Urinary bladder (tissue), 4 donors: Measurements from ENCODE around the gene HSD3B7. TPM values are rescaled to one million over a fixed set of nuclear protein-coding genes. Genes with fewer than 3 reads are reported as not detected.
"Not testable (repeated sequence)": the region's sequence is repeated elsewhere in the genome, so short reads cannot be mapped to it uniquely, and the experiment has no call there.

ENCODE experiments used
- DNase-seq: peaks from one replicate; pipeline ENCODE4 v3.0.0-alpha.2; 2015; ENCODE audit errors: extremely low spot score
- H3K27ac ChIP-seq: one replicate; pipeline ENCODE4 v1.5.1; 2013; ENCODE audit warnings: low read depth, mild to moderate bottlenecking, moderate library complexity
- H3K36me3 ChIP-seq: one replicate; pipeline ENCODE4 v1.6.1; 2013; ENCODE audit warnings: mild to moderate bottlenecking, moderate library complexity; ENCODE audit not compliant: insufficient read depth
- H3K4me1 ChIP-seq: one replicate; pipeline ENCODE4 v1.6.1; 2013; ENCODE audit warnings: mild to moderate bottlenecking, moderate library complexity; ENCODE audit not compliant: insufficient read depth
- H3K4me3 ChIP-seq: one replicate; pipeline ENCODE4 v1.5.1; 2013; ENCODE audit warnings: low read depth, low read length
- WGBS: extraction: QIAGEN DNeasy Blood & Tissue Kit; methylation state at CpG from one replicate; pipeline ENCODE4 v1.1.7; 2013; 5-methylcytosine and 5-hydroxymethylcytosine counted together
- polyA plus RNA-seq: library from polyadenylated mRNA; stranded (reverse); fragments of 200-250 nt; gene quantifications from one replicate; pipeline ENCODE4 v1.2.3, GENCODE V29; 2013
- total RNA-seq: library from RNA; depleted of rRNA; stranded (reverse); fragments of >200 nt; gene quantifications from one replicate; pipeline ENCODE4 v1.2.3, GENCODE V29; 2014
- donor health status: healthy with polysubstance abuse.
- donor health status: healthy.

HSD3B7 gene
- total and polyA plus RNA-seq, 2 donors, result 11.0 to 20.3 TPM

GRCh38 chr16:31005350-31006085 lies 20.5 kb downstream of the HSD3B7 start:
- no peak overlapping the region for H3K4me3 ChIP-seq
- no peak for DNase-seq
- 73% methylated on average over 16 of the region's 16 CpGs for WGBS
- no peaks in the 10 kb centered on the region for H3K36me3 ChIP-seq
- no peak overlapping the region for H3K27ac ChIP-seq
- no peaks in the 10 kb centered on the region for H3K4me1 ChIP-seq

- H3K36me3 ChIP-seq, result no peaks in the 10 kb centered on the region
- H3K4me1 ChIP-seq, result no peaks in the 10 kb centered on the region
- no peak overlapping the region for H3K27ac ChIP-seq
- no peak for DNase-seq
- no peak overlapping the region for H3K4me3 ChIP-seq
- 45% methylated on average over 7 of the region's 7 CpGs for WGBS
Observed at GRCh38 chr16:31006086-31006385, 21.0 kb downstream of the HSD3B7 start.

GRCh38 chr16:31006589-31006988 lies 21.6 kb downstream of the HSD3B7 start:
- H3K27ac ChIP-seq, result no peak overlapping the region

GRCh38 chr16:31007684-31008083 lies 22.7 kb downstream of the HSD3B7 start:
- H3K27ac ChIP-seq, result no peak overlapping the region
- H3K4me1 ChIP-seq, result no peaks in the 10 kb centered on the region
- no peak for DNase-seq
- no peak overlapping the region for H3K4me3 ChIP-seq
- 62% methylated on average over 6 of the region's 6 CpGs for WGBS
- no peaks in the 10 kb centered on the region for H3K36me3 ChIP-seq

More at GRCh38 chr16:31006589-31006988, 21.6 kb downstream of the HSD3B7 start:
- DNase-seq, result no peak
- Histone ChIP-seq H3K4me3 (no peak overlapping the region), H3K36me3 (no peaks in the 10 kb centered on the region), H3K4me1 (no peaks in the 10 kb centered on the region)
- 92% methylated on average over 8 of the region's 8 CpGs for WGBS

GRCh38 chr16:31008149-31008548 lies 23.1 kb downstream of the HSD3B7 start:
- WGBS, result 72% methylated on average over 6 of the region's 6 CpGs
- no peak overlapping the region for H3K4me3 ChIP-seq
- H3K27ac ChIP-seq, result no peak overlapping the region
- H3K4me1 ChIP-seq, result no peaks in the 10 kb centered on the region
- H3K36me3 ChIP-seq, result no peaks in the 10 kb centered on the region
- no peak for DNase-seq

GRCh38 chr16:31008551-31008950 lies 23.5 kb downstream of the HSD3B7 start:
- no peaks in the 10 kb centered on the region for H3K4me1 ChIP-seq
- no peaks in the 10 kb centered on the region for H3K36me3 ChIP-seq
- no peak overlapping the region for H3K27ac ChIP-seq
- 90% methylated on average over 5 of the region's 5 CpGs for WGBS
- DNase-seq, result no peak
- H3K4me3 ChIP-seq, result no peak overlapping the region

GRCh38 chr16:31009120-31009519 lies 24.1 kb downstream of the HSD3B7 start:
- Histone ChIP-seq H3K4me1 (no peaks in the 10 kb centered on the region), H3K27ac (no peak overlapping the region), H3K36me3 (no peaks in the 10 kb centered on the region), H3K4me3 (no peak overlapping the region)
- DNase-seq, result no peak
- WGBS, result 83% methylated on average over 7 of the region's 7 CpGs

GRCh38 chr16:31009894-31010584 lies 25.0 kb downstream of the HSD3B7 start:
- H3K4me1 ChIP-seq, result no peaks in the 10 kb centered on the region
- peak overlapping the region; percentile 17 for H3K4me3 ChIP-seq
- no peak overlapping the region for H3K27ac ChIP-seq
- no peaks in the 10 kb centered on the region for H3K36me3 ChIP-seq
- 9% methylated on average over 36 of the region's 36 CpGs for WGBS
- DNase-seq, result no peak

GRCh38 chr16:31010585-31011325 lies 25.7 kb downstream of the HSD3B7 start, which contains the start of gene STX1B:
Gene STX1B (minus strand): TSS chr16:31010638. CDS start chr16:31010396, 242 bp downstream.
- 7% methylated on average over 45 of the region's 45 CpGs for WGBS
- peak within 1 kb of the TSS; percentile 17 for H3K4me3 ChIP-seq
- no peak for DNase-seq

GRCh38 chr16:31011815-31012214 lies 26.8 kb downstream of the HSD3B7 start:
- not testable (repeated sequence) for DNase-seq, H3K4me1 ChIP-seq, H3K36me3 ChIP-seq, H3K27ac ChIP-seq, H3K4me3 ChIP-seq
- WGBS, result 83% methylated on average over 7 of the region's 7 CpGs

More at GRCh38 chr16:31010585-31011325, 25.7 kb downstream of the HSD3B7 start, which contains the start of gene STX1B:
- Histone ChIP-seq H3K36me3 (no peaks in the 10 kb centered on the region), H3K4me1 (no peaks in the 10 kb centered on the region), H3K27ac (no peak within 1 kb of the TSS)

GRCh38 chr16:31013292-31013691 lies 28.3 kb downstream of the HSD3B7 start:
- DNase-seq, H3K4me1 ChIP-seq, H3K27ac ChIP-seq, H3K36me3 ChIP-seq, H3K4me3 ChIP-seq: not testable (repeated sequence)

- WGBS, result 68% methylated on average over 6 of the region's 6 CpGs
Observed at GRCh38 chr16:31016018-31016417, 31.0 kb downstream of the HSD3B7 start.

GRCh38 chr16:31017756-31018155 lies 32.7 kb downstream of the HSD3B7 start:
- 88% methylated on average over 10 of the region's 10 CpGs for WGBS
- H3K27ac ChIP-seq, H3K4me1 ChIP-seq, H3K36me3 ChIP-seq, H3K4me3 ChIP-seq, DNase-seq: not testable (repeated sequence)

More at GRCh38 chr16:31016018-31016417, 31.0 kb downstream of the HSD3B7 start:
- Histone ChIP-seq H3K4me3 (no peak overlapping the region), H3K36me3 (no peaks in the 10 kb centered on the region), H3K4me1 (no peaks in the 10 kb centered on the region), H3K27ac (no peak overlapping the region)
- no peak for DNase-seq

- Histone ChIP-seq H3K36me3 (no peaks in the 10 kb centered on the region), H3K4me1 (no peaks in the 10 kb centered on the region), H3K27ac (no peak overlapping the region), H3K4me3 (no peak overlapping the region)
- DNase-seq, result no peak
- 94% methylated on average over 3 of the region's 3 CpGs for WGBS
Observed at GRCh38 chr16:31020536-31020935, 35.5 kb downstream of the HSD3B7 start.
